Muscle of leg (tissue), 11 donors: ENCODE measurements around the gene JADE2. TPM values are rescaled to one million over a fixed set of nuclear protein-coding genes. Genes with fewer than 3 reads are reported as not detected.

Source experiments
- DNase-seq: peaks from one replicate; pipeline ENCODE4 v3.0.0; 2013
- H3K27ac ChIP-seq: one replicate; pipeline ENCODE4 v1.5.1; 2013; ENCODE audit warnings: mild to moderate bottlenecking, low read length, control low read depth
- H3K27me3 ChIP-seq: one replicate; pipeline ENCODE4 v1.6.1; 2013; ENCODE audit warnings: low read length; ENCODE audit not compliant: control insufficient read depth, insufficient read depth
- H3K36me3 ChIP-seq: one replicate; pipeline ENCODE4 v1.6.1; 2013; ENCODE audit warnings: low read length; ENCODE audit not compliant: control insufficient read depth, insufficient read depth
- H3K4me1 ChIP-seq: one replicate; pipeline ENCODE4 v1.6.1; 2013; ENCODE audit warnings: low read length; ENCODE audit not compliant: control insufficient read depth, insufficient read depth
- H3K4me3 ChIP-seq: one replicate; pipeline ENCODE4 v1.5.1; 2013; ENCODE audit warnings: low read length, control low read depth
- H3K9me3 ChIP-seq: replicated peaks from 2 replicates; pipeline ENCODE4 v1.6.1; 2013; ENCODE audit warnings: low read depth, low read length; ENCODE audit not compliant: control insufficient read depth
- WGBS: methylation state at CpG from one replicate; pipeline ENCODE4 v1.1.5; 2013; ENCODE audit warnings: missing lambda C conversion rate; ENCODE audit not compliant: insufficient coverage; 5-methylcytosine and 5-hydroxymethylcytosine counted together
- polyA plus RNA-seq, 8 donors: library from polyadenylated mRNA; unstranded; fragments of 120-200 nt; gene quantifications; one replicate each; pipeline versions ENCODE4 v1.2.1 to v1.2.3, GENCODE V29; 2013; ENCODE audit warnings: inconsistent platforms in 1 of 8, low replicate concordance in 1 of 8; ENCODE audit not compliant: insufficient read length in 8 of 8, insufficient read depth in 1 of 8
- total RNA-seq: library from RNA; stranded (reverse); fragments of 120-200 nt; gene quantifications from one replicate; pipeline ENCODE4 v1.2.4, GENCODE V29; 2013

Gene JADE2
- total and polyA plus RNA-seq, 9 donors: 0.67 to 2.3 (median 1.1) TPM

DNA sequence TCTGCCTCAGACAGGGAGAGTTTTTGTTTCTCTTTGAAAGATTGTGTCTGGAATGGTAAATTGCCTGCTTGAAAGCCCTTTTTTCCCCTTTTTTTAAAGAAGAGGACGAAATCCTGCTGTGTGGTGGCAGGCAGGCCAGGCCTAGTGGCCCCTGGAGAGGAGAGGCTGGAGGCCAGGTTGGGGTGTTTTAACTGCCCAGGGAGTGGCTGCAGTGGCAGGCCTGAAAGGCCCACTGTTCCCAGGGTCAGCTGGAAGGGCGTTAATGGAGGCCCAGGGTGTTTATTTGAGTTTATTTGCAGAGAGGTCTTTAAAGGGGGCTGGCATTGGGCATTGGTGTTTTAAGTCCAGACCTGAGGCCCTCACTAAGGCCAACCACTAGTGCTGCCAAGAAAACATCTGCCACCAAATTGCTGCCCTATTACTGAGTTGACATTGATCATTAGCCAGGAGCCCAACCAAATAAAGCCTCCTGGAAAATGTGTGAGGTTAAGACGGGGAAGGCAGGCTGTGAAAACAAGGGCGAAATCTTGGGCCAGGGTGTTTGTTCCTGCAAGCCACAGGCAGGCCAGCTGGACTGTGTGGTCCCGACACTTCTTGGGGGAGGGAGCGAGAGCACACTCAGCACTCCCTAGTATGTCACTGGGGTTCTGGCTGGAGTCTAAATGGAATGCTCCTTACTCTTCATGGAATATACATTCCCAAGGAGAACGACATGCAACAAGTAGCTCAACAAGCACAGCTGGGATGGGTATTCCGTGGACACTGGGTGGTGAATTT lies 5.0 kb downstream of the JADE2 start:
- 36% methylated on average over 5 of the region's 8 CpGs for WGBS
- DNase-seq: no peak

GRCh38 chr5:134533115-134533815 lies 7.8 kb downstream of the JADE2 start:
- Histone ChIP-seq H3K9me3 (no peaks in the 10 kb centered on the region), H3K27me3 (peaks cover 11% of the 10 kb centered on the region), H3K4me3 (no peak overlapping the region), H3K4me1 (no peaks in the 10 kb centered on the region), H3K36me3 (no peaks in the 10 kb centered on the region), H3K27ac (no peak overlapping the region)
- DNase-seq: no peak
- 79% methylated on average over 2 of the region's 10 CpGs for WGBS

More for the DNA sequence above, 5.0 kb downstream of the JADE2 start:
- H3K36me3 ChIP-seq: no peaks in the 10 kb centered on the region
- no peak overlapping the region for H3K27ac ChIP-seq
- H3K4me3 ChIP-seq: no peak overlapping the region
- H3K9me3 ChIP-seq: no peaks in the 10 kb centered on the region
- peaks cover 15% of the 10 kb centered on the region for H3K4me1 ChIP-seq
- peaks cover 33% of the 10 kb centered on the region for H3K27me3 ChIP-seq

DNA sequence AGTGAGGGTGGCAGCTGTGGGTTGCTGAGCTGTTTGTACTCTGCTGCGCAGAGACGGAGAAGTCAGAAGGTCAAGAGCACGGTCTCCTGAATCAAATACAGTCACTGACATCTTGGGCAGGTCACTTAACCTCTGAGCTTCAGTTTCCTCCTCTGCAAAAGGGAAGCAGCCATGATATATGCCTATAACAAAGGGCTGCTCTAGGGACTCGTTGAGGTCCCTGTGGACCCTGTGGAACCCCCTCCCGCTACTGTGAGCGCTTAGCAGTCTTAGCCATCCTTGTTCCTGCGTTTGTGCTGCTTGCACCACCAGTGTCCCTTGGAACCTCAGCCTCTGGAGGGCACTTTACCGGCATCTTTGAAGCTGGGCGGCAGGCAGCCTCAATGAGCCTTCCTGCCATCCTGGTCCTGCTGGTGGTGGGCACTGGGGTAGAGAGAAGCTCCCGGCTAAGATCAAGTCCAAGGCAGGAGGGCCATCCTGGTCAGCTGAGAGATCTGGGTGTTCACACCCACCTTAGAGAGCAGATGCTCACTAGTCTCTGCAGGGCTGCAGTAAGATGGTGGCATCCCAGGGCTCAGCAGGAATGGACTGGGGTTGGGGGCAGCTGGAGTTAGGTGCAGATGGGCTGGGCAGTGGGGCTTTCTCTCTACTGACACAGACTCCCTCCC lies 8.7 kb downstream of the JADE2 start:
- Histone ChIP-seq H3K9me3 (no peaks in the 10 kb centered on the region), H3K4me1 (no peaks in the 10 kb centered on the region), H3K4me3 (no peak overlapping the region), H3K27me3 (peaks cover 6% of the 10 kb centered on the region), H3K36me3 (no peaks in the 10 kb centered on the region), H3K27ac (no peak overlapping the region)
- WGBS: 56% methylated on average over 9 of the region's 10 CpGs
- no peak for DNase-seq

DNA sequence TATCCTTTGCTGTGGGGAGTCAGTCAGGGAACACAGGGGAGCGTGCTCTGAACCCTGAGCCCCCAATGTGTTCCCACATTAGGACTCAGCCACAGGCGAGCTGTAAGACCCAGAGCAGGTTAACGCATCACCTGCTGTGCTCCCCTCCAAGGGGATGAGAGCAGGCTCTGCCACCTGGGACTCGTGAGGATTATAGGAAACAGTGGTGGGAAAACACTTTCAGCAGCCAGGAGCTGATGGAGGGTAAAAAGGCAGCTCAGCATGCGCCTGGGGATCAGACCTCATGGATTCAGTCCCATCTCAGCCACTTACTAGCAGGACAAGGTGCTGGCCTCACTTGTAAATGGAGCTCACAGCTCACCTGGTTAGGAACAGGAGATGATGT lies 9.2 kb downstream of the JADE2 start:
- Histone ChIP-seq H3K27ac (no peak overlapping the region), H3K9me3 (no peaks in the 10 kb centered on the region), H3K4me1 (no peaks in the 10 kb centered on the region), H3K36me3 (no peaks in the 10 kb centered on the region), H3K27me3 (peaks cover 2% of the 10 kb centered on the region), H3K4me3 (no peak overlapping the region)
- no peak for DNase-seq
- 53% methylated on average over 5 of the region's 5 CpGs for WGBS

GRCh38 chr5:134536876-134537275 lies 11.4 kb downstream of the JADE2 start:
- Histone ChIP-seq H3K36me3 (no peaks in the 10 kb centered on the region), H3K27ac (no peak overlapping the region), H3K4me1 (no peaks in the 10 kb centered on the region), H3K4me3 (no peak overlapping the region), H3K27me3 (peaks cover 4% of the 10 kb centered on the region), H3K9me3 (no peaks in the 10 kb centered on the region)
- no peak for DNase-seq
- 55% methylated on average over 1 of the region's 1 CpG for WGBS

GRCh38 chr5:134537297-134537696 lies 11.8 kb downstream of the JADE2 start:
- H3K4me1 ChIP-seq: no peaks in the 10 kb centered on the region

GRCh38 chr5:134538296-134538695 lies 12.8 kb downstream of the JADE2 start:
- Histone ChIP-seq H3K27me3 (peaks cover 2% of the 10 kb centered on the region), H3K36me3 (no peaks in the 10 kb centered on the region), H3K9me3 (no peaks in the 10 kb centered on the region), H3K27ac (no peak overlapping the region), H3K4me3 (no peak overlapping the region), H3K4me1 (no peaks in the 10 kb centered on the region)
- WGBS: 64% methylated on average over 1 of the region's 3 CpGs
- DNase-seq: no peak

More at GRCh38 chr5:134537297-134537696, 11.8 kb downstream of the JADE2 start:
- H3K27me3 ChIP-seq: peaks cover 4% of the 10 kb centered on the region
- H3K9me3 ChIP-seq: no peaks in the 10 kb centered on the region
- H3K4me3 ChIP-seq: no peak overlapping the region
- no peaks in the 10 kb centered on the region for H3K36me3 ChIP-seq
- H3K27ac ChIP-seq: no peak overlapping the region
- no peak for DNase-seq

DNA sequence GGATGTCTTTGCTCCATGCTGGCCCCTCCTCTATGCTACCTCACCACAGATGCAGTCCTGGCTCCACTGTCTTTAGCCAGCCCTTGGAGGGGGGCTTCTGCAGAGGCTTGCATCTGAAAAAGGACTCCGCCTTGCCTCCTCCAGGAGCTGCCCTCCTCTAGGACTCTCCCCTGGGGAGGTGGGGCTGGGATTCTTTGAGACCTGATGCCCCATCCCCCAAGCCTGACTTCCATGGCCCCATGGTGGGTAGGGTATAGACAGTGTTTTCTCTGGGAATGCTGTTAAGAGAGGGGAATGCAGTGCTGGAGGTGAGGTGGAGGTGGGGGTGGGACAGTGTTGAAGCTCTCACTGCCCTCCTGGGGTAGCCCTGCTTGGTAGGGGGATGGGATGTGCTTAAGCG lies 14.3 kb downstream of the JADE2 start:
- Histone ChIP-seq H3K4me1 (peaks cover 9% of the 10 kb centered on the region), H3K27ac (no peak overlapping the region), H3K36me3 (no peaks in the 10 kb centered on the region), H3K4me3 (no peak overlapping the region), H3K9me3 (no peaks in the 10 kb centered on the region), H3K27me3 (peaks cover 2% of the 10 kb centered on the region)
- no peak for DNase-seq
- 33% methylated on average over 1 of the region's 2 CpGs for WGBS

DNA sequence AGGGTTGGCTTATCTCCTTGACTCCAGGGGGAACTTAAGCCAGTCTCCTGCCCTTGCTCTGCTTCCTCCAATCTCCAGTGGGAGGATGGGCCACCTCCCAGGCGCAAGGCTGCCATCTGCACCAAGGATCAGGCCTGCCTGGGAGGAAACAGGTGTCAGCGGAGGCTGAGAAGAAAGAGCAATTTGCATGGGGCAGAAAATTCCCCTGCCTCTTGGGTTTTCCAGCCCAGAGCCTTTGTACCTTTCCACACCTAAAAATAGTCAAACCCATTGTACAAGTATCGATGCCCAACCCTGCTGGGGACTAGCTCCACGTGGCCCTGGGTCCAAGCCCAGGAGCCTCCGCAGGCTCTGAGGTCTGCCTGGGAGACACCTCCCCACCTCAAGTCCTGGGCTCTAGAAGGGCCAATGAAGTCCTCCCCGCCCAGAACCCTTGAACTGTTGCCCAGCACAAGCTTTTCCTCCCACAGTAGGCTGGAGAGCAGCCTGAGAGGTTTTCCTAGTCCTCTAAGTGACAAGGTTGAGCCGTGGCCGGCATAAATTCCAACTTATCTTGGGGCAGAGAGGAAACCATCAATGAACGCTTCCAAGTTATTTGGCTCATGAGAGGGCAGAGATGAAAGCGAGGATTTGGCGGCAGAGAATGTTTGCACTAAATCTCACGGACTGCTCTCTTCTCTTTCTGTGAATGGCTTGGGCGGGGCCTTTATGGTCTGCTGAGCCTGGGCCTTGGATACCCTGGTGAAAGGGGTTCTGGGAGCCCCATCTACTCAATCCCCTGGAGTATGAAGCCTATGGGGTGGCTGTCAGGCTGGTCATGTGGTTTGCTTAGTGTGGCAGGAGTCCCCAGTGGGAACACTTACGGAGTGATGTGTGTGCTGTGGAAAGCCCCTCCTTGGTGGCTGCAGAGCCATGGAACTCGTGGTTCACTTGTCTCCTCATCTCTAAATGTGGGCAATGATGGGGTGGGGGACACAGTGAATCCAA lies 15.6 kb downstream of the JADE2 start:
- Histone ChIP-seq H3K9me3 (no peaks in the 10 kb centered on the region), H3K36me3 (no peaks in the 10 kb centered on the region), H3K27me3 (peaks cover 2% of the 10 kb centered on the region), H3K4me3 (no peak overlapping the region), H3K4me1 (peaks cover 13% of the 10 kb centered on the region), H3K27ac (no peak overlapping the region)
- 83% methylated on average over 9 of the region's 15 CpGs for WGBS
- no peak for DNase-seq
